ENCODE data around the gene FGFRL1.
"Not testable (repeated sequence)": the region's sequence is repeated elsewhere in the genome, so short reads cannot be mapped to it uniquely, and the experiment has no call there.

Gene FGFRL1

DNA sequence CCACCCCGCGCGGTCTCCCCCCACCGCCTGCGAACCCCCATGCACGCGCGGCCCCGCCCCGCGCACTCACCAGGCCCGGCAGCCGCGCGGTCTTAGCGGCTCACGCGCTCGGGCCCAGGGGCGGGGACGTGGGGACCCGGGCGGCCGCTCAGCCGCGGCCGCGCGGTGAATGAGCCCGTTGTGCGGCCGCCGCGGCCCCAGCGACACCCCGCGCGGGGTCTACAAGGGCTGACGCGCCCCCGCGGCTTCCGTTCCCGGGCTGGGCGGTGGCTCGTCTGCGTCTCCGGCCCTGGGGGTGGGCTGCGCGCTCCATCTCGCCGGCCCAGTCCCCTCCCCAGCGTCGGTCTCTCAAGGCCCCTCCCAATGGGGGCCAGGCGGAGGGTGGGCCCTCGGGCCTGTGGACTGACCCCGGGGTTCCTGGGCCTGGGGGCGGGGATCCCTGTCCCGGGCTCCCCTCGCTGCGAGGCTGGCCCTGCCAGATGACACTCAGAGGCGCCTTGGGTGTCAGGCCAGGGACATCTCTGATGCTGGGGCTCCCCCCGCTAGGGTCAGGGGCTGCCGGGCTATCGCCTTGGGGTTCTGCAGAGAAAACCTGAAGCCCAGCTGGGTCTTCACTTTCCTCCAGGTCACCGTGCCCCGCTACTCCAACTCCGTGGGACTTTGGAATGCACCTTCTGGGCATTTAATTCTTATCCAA, 13.9 kb upstream of the FGFRL1 start:
- no peaks in the 10 kb centered on the region for H3K79me2 ChIP-seq (ENCODE audit: control insufficient read depth, low read length)
- H3K4me2 ChIP-seq (ENCODE audit: low read length), result 0 out of 2 replicates have a peak overlapping the region, but pooled peaks have one; percentile 16
- no peaks in the 10 kb centered on the region for H4K20me1 ChIP-seq (ENCODE audit: control insufficient read depth, insufficient read depth, low read depth, low read length)
- no peaks in the 10 kb centered on the region for H3K9me3 ChIP-seq (ENCODE audit: control insufficient read depth, insufficient read depth, low read length)
- no peaks in the 10 kb centered on the region for H3K36me3 ChIP-seq (ENCODE audit: control insufficient read depth, low read length)
- H3F3A ChIP-seq (ENCODE audit: control insufficient read depth, insufficient read depth), result no peaks in the 10 kb centered on the region
- H3K4me3 ChIP-seq (ENCODE audit: low read length), result no peak overlapping the region
- no peak for TF ChIP-seq EZH2phosphoT487 (IDR thresholded peaks at IDR 0.05; ENCODE audit: borderline replicate concordance, low read length)
- TF ChIP-seq, protein P1, sequence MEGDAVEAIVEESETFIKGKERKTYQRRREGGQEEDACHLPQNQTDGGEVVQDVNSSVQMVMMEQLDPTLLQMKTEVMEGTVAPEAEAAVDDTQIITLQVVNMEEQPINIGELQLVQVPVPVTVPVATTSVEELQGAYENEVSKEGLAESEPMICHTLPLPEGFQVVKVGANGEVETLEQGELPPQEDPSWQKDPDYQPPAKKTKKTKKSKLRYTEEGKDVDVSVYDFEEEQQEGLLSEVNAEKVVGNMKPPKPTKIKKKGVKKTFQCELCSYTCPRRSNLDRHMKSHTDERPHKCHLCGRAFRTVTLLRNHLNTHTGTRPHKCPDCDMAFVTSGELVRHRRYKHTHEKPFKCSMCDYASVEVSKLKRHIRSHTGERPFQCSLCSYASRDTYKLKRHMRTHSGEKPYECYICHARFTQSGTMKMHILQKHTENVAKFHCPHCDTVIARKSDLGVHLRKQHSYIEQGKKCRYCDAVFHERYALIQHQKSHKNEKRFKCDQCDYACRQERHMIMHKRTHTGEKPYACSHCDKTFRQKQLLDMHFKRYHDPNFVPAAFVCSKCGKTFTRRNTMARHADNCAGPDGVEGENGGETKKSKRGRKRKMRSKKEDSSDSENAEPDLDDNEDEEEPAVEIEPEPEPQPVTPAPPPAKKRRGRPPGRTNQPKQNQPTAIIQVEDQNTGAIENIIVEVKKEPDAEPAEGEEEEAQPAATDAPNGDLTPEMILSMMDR (IDR thresholded peaks at IDR 0.05; ENCODE audit: low read depth, low read length, poor library complexity, severe bottlenecking), result no peak
- no peaks in the 10 kb centered on the region for H3K9me2 ChIP-seq (replicated peaks; ENCODE audit: control insufficient read depth, low read length)
- peaks cover 35% of the 10 kb centered on the region for H3K4me1 ChIP-seq (ENCODE audit: control insufficient read depth, low read length)
- H3K27me3 ChIP-seq (ENCODE audit: control insufficient read depth, low read length), result peaks cover 37% of the 10 kb centered on the region
- no peak overlapping the region for H3K27ac ChIP-seq (ENCODE audit: low read depth, low read length)

DNA sequence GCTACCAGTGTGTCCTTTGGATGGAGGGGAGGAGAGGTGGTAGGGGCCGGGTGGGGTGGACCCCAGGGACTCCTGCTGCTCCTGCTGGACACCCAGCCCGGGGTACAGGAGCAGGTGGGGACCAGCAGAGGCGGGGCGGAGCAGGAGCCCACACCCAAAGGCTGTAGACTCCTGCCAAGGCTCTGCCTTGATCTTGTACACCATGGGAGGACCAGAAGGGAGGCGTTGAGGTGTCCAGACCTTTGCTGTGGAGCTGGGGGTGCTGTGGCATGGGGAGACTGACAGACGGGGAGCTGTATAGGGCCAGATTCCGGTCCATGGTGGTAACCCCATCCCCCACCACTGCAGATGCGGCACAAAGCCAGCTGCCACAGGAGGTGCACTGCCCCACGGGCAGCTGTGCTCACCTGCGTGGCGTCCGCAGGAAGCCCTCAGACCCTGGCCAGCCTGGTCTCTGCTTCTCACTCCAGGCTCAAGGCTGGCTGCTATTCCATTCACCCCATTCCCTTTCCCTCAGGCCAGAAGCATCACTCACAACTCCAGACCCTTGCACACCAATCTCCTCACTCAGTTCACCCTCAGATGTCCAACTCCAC, 13.2 kb upstream of the FGFRL1 start:
- H3K36me3 ChIP-seq (ENCODE audit: control insufficient read depth, low read length), result no peaks in the 10 kb centered on the region
- H3K4me2 ChIP-seq (ENCODE audit: low read length), result peak overlapping the region; percentile 1; the same call in 1 of the 2 replicates
- H3K9me3 ChIP-seq (ENCODE audit: control insufficient read depth, insufficient read depth, low read length), result no peaks in the 10 kb centered on the region
- H4K20me1 ChIP-seq (ENCODE audit: control insufficient read depth, insufficient read depth, low read depth, low read length), result no peaks in the 10 kb centered on the region
- no peak; the same call in 1 of the 2 replicates for TF ChIP-seq EZH2phosphoT487 (IDR thresholded peaks at IDR 0.05; ENCODE audit: borderline replicate concordance, low read length)
- TF ChIP-seq, protein P1 (IDR thresholded peaks at IDR 0.05; ENCODE audit: low read depth, low read length, poor library complexity, severe bottlenecking), result no peak
- no peaks in the 10 kb centered on the region for H3K79me2 ChIP-seq (ENCODE audit: control insufficient read depth, low read length)
- no peaks in the 10 kb centered on the region for H3K9me2 ChIP-seq (replicated peaks; ENCODE audit: control insufficient read depth, low read length)
- H3K4me3 ChIP-seq (ENCODE audit: low read length), result no peak overlapping the region
- H3K27ac ChIP-seq (ENCODE audit: low read depth, low read length), result no peak overlapping the region
- H3F3A ChIP-seq (ENCODE audit: control insufficient read depth, insufficient read depth), result no peaks in the 10 kb centered on the region
- H3K4me1 ChIP-seq (ENCODE audit: control insufficient read depth, low read length), result peaks cover 35% of the 10 kb centered on the region
- H3K27me3 ChIP-seq (ENCODE audit: control insufficient read depth, low read length), result peaks cover 37% of the 10 kb centered on the region

DNA sequence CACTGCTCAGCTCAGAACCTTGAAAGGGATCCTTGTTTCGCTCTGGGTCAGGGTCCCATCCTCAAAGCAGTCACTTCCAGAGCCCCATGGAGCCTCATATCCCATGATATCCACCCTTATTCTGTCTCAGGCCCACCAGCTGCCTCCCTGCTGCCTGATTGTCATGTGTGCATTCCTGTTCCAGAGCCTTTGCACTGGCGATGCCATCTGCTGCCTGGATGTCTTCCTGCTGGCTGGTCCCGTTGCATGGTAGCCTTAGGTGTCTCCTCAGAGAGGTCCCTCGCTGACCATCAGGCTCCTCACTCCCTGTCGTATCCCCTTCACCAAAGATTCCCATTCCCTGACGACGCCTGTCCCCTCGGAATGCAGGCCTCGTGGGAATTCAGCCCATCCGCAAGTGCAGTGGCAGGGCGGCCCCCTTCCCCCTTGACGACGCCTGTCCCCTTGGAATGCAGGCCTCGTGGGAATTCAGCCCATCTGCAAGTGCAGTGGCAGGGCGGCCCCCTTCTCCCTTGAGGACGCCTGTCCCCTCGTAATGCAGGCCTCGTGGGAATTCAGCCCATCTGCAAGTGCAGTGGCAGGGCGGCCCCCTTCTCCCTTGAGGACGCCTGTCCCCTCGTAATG, 12.1 kb upstream of the FGFRL1 start:
- peaks cover 37% of the 10 kb centered on the region for H3K27me3 ChIP-seq (ENCODE audit: control insufficient read depth, low read length)
- not testable (repeated sequence) for H3K79me2 ChIP-seq (ENCODE audit: control insufficient read depth, low read length); H3F3A ChIP-seq (ENCODE audit: control insufficient read depth, insufficient read depth); H4K20me1 ChIP-seq (ENCODE audit: control insufficient read depth, insufficient read depth, low read depth, low read length); H3K9me3 ChIP-seq (ENCODE audit: control insufficient read depth, insufficient read depth, low read length); H3K36me3 ChIP-seq (ENCODE audit: control insufficient read depth, low read length); H3K27ac ChIP-seq (ENCODE audit: low read depth, low read length); H3K4me3 ChIP-seq (ENCODE audit: low read length); H3K9me2 ChIP-seq (replicated peaks; ENCODE audit: control insufficient read depth, low read length)
- H3K4me2 ChIP-seq (ENCODE audit: low read length), result peak overlapping the region; percentile 30
- peaks cover 35% of the 10 kb centered on the region for H3K4me1 ChIP-seq (ENCODE audit: control insufficient read depth, low read length)
